SK-N-SH (cell line): ENCODE measurements around the gene AUP1. TPM values are rescaled to one million over a fixed set of nuclear protein-coding genes. Genes with fewer than 3 reads are reported as not detected.
"Not testable (repeated sequence)": the region's sequence is repeated elsewhere in the genome, so short reads cannot be mapped to it uniquely, and the experiment has no call there.

Source experiments
- CTCF ChIA-PET: fragments of 300-600, 350-600 bp; formaldehyde crosslinking; extraction: SDS; loops from one replicate; lab custom pipeline; 2021; lab: Yijun Ruan, JAX
- POLR2A ChIA-PET: fragments of 350-600 bp; sonication (Branson Sonifier 250); formaldehyde crosslinking; extraction: SDS; loops from one replicate; lab custom pipeline; 2020; ENCODE audit warnings: antibody characterized with exemption, inconsistent platforms; lab: Yijun Ruan, JAX
- DNase-seq: peaks from one replicate; pipeline ENCODE4 v3.0.0; 2012
- H2AFZ ChIP-seq: fragments of 200-600 bp; sonication (generic); 2 replicates; pipeline ENCODE4 v1.8.1; 2016; ENCODE audit warnings: antibody characterized with exemption, mild to moderate bottlenecking, low read depth
- H3F3A ChIP-seq: fragments of 200-600 bp; sonication (generic); replicated peaks from 2 replicates; pipeline ENCODE3; 2016; ENCODE audit warnings: antibody characterized with exemption, mild to moderate bottlenecking; ENCODE audit not compliant: insufficient read depth
- H3K27ac ChIP-seq, 2 experiments: fragments of 200-500 bp in 1 of 2; fragments of 200-600 bp in 1 of 2; sonication (Bioruptor generic) in 1 of 2; sonication (generic), shearing (Covaris generic) in 1 of 2; 2 replicates each; pipeline versions ENCODE4 v1.5.1 to v1.6.1; 2014 to 2016; ENCODE audit warnings: low read depth in 2 of 2, inconsistent platforms in 1 of 2, low read length in 1 of 2, mild to moderate bottlenecking in 1 of 2, mixed read lengths in 1 of 2
- H3K27me3 ChIP-seq: fragments of 200-600 bp; sonication (generic), shearing (Covaris generic); 2 replicates; pipeline ENCODE4 v1.6.1; 2016; ENCODE audit warnings: mixed run types; ENCODE audit not compliant: insufficient read depth
- H3K36me3 ChIP-seq, 2 experiments: fragments of 200-500 bp in 1 of 2; fragments of 200-600 bp in 1 of 2; sonication (Bioruptor generic) in 1 of 2; sonication (generic) in 1 of 2; replicated peaks in 1 of 2; 2 replicates each; pipeline versions ENCODE3 to v1.5.1; 2014 to 2016; ENCODE audit warnings: low read length in 1 of 2, mild to moderate bottlenecking in 1 of 2; ENCODE audit not compliant: insufficient read depth in 2 of 2, control insufficient read depth in 1 of 2
- H3K4me1 ChIP-seq, 2 experiments: fragments of 200-500 bp in 1 of 2; fragments of 200-600 bp in 1 of 2; sonication (Bioruptor generic) in 1 of 2; sonication (generic), shearing (Covaris generic) in 1 of 2; 2 replicates each; pipeline versions ENCODE4 v1.5.1 to v1.6.1; 2014 to 2016; ENCODE audit warnings: low read depth in 1 of 2, low read length in 1 of 2, mixed run types in 1 of 2; ENCODE audit not compliant: insufficient read depth in 2 of 2, control insufficient read depth in 1 of 2
- H3K4me2 ChIP-seq: fragments of 200-600 bp; sonication (generic), shearing (Covaris generic); 2 replicates; pipeline ENCODE4 v1.6.1; 2017; ENCODE audit warnings: mixed run types
- H3K4me3 ChIP-seq, 2 experiments: fragments of 200-500 bp in 1 of 2; fragments of 200-600 bp in 1 of 2; sonication (Bioruptor generic) in 1 of 2; sonication (generic), shearing (Covaris generic) in 1 of 2; 2 replicates each; pipeline versions ENCODE4 v1.5.1 to v1.8.1; 2014 to 2016; ENCODE audit warnings: low read depth in 2 of 2, inconsistent platforms in 1 of 2, low read length in 1 of 2, mild to moderate bottlenecking in 1 of 2, mixed read lengths in 1 of 2, moderate library complexity in 1 of 2
- H3K79me2 ChIP-seq: fragments of 200-600 bp; sonication (generic); 2 replicates; pipeline ENCODE4 v1.8.1; 2017; ENCODE audit warnings: mild to moderate bottlenecking; ENCODE audit not compliant: insufficient read depth
- H3K9ac ChIP-seq: fragments of 200-600 bp; sonication (generic); 2 replicates; pipeline ENCODE4 v1.6.1; 2017; ENCODE audit warnings: mixed run types
- H3K9me2 ChIP-seq: fragments of 200-600 bp; sonication (generic); 2 replicates; pipeline ENCODE4 v1.6.1; 2017; ENCODE audit warnings: mixed run types
- H3K9me3 ChIP-seq: fragments of 200-600 bp; sonication (generic); 2 replicates; pipeline ENCODE4 v1.6.1; 2017; ENCODE audit warnings: mixed run types, mild to moderate bottlenecking, moderate library complexity
- H4K20me1 ChIP-seq: fragments of 200-600 bp; sonication (generic); 2 replicates; pipeline ENCODE4 v1.6.1; 2017; ENCODE audit warnings: mild to moderate bottlenecking, mixed run types; ENCODE audit not compliant: insufficient read depth
- CHD2 ChIP-seq: fragments of 150-350 bp; IDR thresholded peaks from 2 replicates; pipeline ENCODE4 v1.6.1; 2018; ENCODE audit warnings: low read length; ENCODE audit not compliant: partially characterized antibody
- CTCF ChIP-seq: fragments of 200-600 bp; sonication (generic); IDR thresholded peaks from 2 replicates; pipeline ENCODE4 v1.6.1; 2017; ENCODE audit warnings: antibody characterized with exemption, mild to moderate bottlenecking, moderate library complexity
- ELF1 ChIP-seq: IDR thresholded peaks from 2 replicates; pipeline ENCODE4 v1.4.0; 2012
- EZH2phosphoT487 ChIP-seq: fragments of 200-600 bp; sonication (generic); IDR thresholded peaks from 2 replicates; pipeline ENCODE4 v1.6.1; 2017; ENCODE audit warnings: low read depth, mixed run types, mild to moderate bottlenecking, antibody characterized with exemption, moderate library complexity, borderline replicate concordance
- FOXJ3 ChIP-seq: sonication (generic); formaldehyde crosslinking; IDR thresholded peaks from 2 replicates; pipeline ENCODE4 v1.5.1; 2020; ENCODE audit warnings: mild to moderate bottlenecking, missing genetic modification reagents
- GABPA ChIP-seq: IDR thresholded peaks from 2 replicates; pipeline ENCODE4 v1.4.0; 2012; ENCODE audit warnings: low read depth, mild to moderate bottlenecking
- MEF2A ChIP-seq: IDR thresholded peaks from 2 replicates; pipeline ENCODE4 v1.4.0; 2012; ENCODE audit warnings: low read depth, borderline replicate concordance
- MXI1 ChIP-seq: IDR thresholded peaks from 2 replicates; pipeline ENCODE4 v1.6.1; 2012; ENCODE audit warnings: mild to moderate bottlenecking, low read depth, low read length, improper control_type of control experiment
- NFIC ChIP-seq: IDR thresholded peaks from 2 replicates; pipeline ENCODE4 v1.4.0; 2012; ENCODE audit warnings: borderline replicate concordance
- NRF1 ChIP-seq: IDR thresholded peaks from 2 replicates; pipeline ENCODE4 v1.6.1; 2012; ENCODE audit warnings: low read depth, mild to moderate bottlenecking, low read length
- PBX3 ChIP-seq: IDR thresholded peaks from 2 replicates; pipeline ENCODE4; 2012
- POLR2AphosphoS5 ChIP-seq: IDR thresholded peaks from 2 replicates; pipeline ENCODE4 v1.6.1; 2012; ENCODE audit warnings: low read depth, low read length
- RCOR1 ChIP-seq: fragments of 150-350 bp; IDR thresholded peaks from 2 replicates; pipeline ENCODE4 v1.6.1; 2017; ENCODE audit warnings: antibody characterized with exemption, low read length
- RFX5 ChIP-seq: IDR thresholded peaks from 2 replicates; pipeline ENCODE4 v1.6.1; 2012; ENCODE audit warnings: mild to moderate bottlenecking, improper control_type of control experiment, low read length
- SIN3A ChIP-seq: IDR thresholded peaks from 2 replicates; pipeline ENCODE4 v1.6.1; 2012; ENCODE audit warnings: low read depth, mild to moderate bottlenecking, low read length, moderate library complexity, borderline replicate concordance
- SMC3 ChIP-seq: IDR thresholded peaks from 2 replicates; pipeline ENCODE4 v1.6.1; 2012; ENCODE audit warnings: low read depth, low read length, improper control_type of control experiment
- WGBS: methylation state at CpG from one replicate; pipeline ENCODE4 v1.1.6; 2017; ENCODE audit warnings: low lambda C conversion rate; 5-methylcytosine and 5-hydroxymethylcytosine counted together
- polyA plus RNA-seq, 3 experiments: library from polyadenylated mRNA; depleted of rRNA; stranded (reverse); fragments of >200 nt; gene quantifications; 2 replicates each; pipeline ENCODE4 v1.2.3, GENCODE V29; 2012

Gene AUP1
- polyA plus RNA-seq, 1 of the 3 experiments (the other 2 are of a cell fraction), result 118 TPM

GRCh38 chr2:74562126-74562775 lies 32.7 kb upstream of the AUP1 start:
- peaks cover 0 to 5% of the 10 kb centered on the region in 2 experiments for H3K36me3 ChIP-seq
- no peaks in the 10 kb centered on the region for H4K20me1 ChIP-seq
- DNase-seq, result no peak
- no peaks in the 10 kb centered on the region for H3K27me3 ChIP-seq
- peaks cover 29% of the 10 kb centered on the region for H3F3A ChIP-seq
- no peak overlapping the region for H3K27ac ChIP-seq
- peak overlapping the region; percentile 62; the same call in 1 of the 2 replicates for H2AFZ ChIP-seq
- no peak overlapping the region for H3K4me3 ChIP-seq
- POLR2A ChIA-PET, result no interaction called here
- H3K4me1 ChIP-seq, result peaks cover 4 to 11% of the 10 kb centered on the region in 2 experiments; a peak in 3 of 4 replicates
- 78% methylated on average over 7 of the region's 7 CpGs for WGBS
- CTCF ChIA-PET, result no interaction called here
- no peaks in the 10 kb centered on the region for H3K9me3 ChIP-seq
- peak overlapping the region; percentile 44; the same call in 1 of the 2 replicates for H3K4me2 ChIP-seq
- no peaks in the 10 kb centered on the region for H3K9me2 ChIP-seq
- no peak for TF ChIP-seq CTCF
- TF ChIP-seq PBX3, result no peak
- no peak for TF ChIP-seq POLR2AphosphoS5
- TF ChIP-seq RCOR1, result no peak
- 0 out of 2 replicates have a peak, but pooled peaks have one; percentile 12 for TF ChIP-seq GABPA
- H3K79me2 ChIP-seq, result no peaks in the 10 kb centered on the region
- H3K9ac ChIP-seq, result no peak overlapping the region

GRCh38 chr2:74561022-74561421 lies 31.5 kb upstream of the AUP1 start:
- H3K27me3 ChIP-seq, H3K79me2 ChIP-seq, H3K9me2 ChIP-seq, H2AFZ ChIP-seq, H3K9me3 ChIP-seq, H3K27ac ChIP-seq, DNase-seq, H3K4me3 ChIP-seq, H3K4me2 ChIP-seq, H4K20me1 ChIP-seq, POLR2A ChIA-PET, H3K9ac ChIP-seq, H3K4me1 ChIP-seq: not testable (repeated sequence)
- CTCF ChIA-PET, result interaction anchor here (3.2 kb wide), 1 partner anchor 28 kb away, joined by 15 read pairs; no protein-coding TSS in a partner anchor
- Histone ChIP-seq H3F3A (peaks cover 18% of the 10 kb centered on the region), H3K36me3 (peaks cover 10 to 17% of the 10 kb centered on the region in 2 experiments)
- WGBS, result 100% methylated on average over 1 of the region's 1 CpG

GRCh38 chr2:74560591-74560990 lies 31.1 kb upstream of the AUP1 start:
- POLR2A ChIA-PET, result no interaction called here
- TF ChIP-seq RFX5 (no peak), SIN3A (no peak), EZH2phosphoT487 (no peak), ELF1 (no peak), POLR2AphosphoS5 (no peak), MXI1 (no peak), RCOR1 (no peak), FOXJ3 (CRISPR knock-in tag) (no peak), NFIC (no peak), MEF2A (no peak), CHD2 (no peak), SMC3 (no peak), NRF1 (no peak)

More at GRCh38 chr2:74560591-74560990, 31.1 kb upstream of the AUP1 start:
- peaks cover 14% of the 10 kb centered on the region for H3F3A ChIP-seq
- H3K9me2 ChIP-seq, result no peaks in the 10 kb centered on the region
- no peaks in the 10 kb centered on the region for H3K27me3 ChIP-seq
- no peaks in the 10 kb centered on the region for H3K9me3 ChIP-seq
- no peak for DNase-seq
- no peak overlapping the region for H3K9ac ChIP-seq
- H3K79me2 ChIP-seq, result peaks cover 10% of the 10 kb centered on the region
- no peak overlapping the region for H3K4me2 ChIP-seq
- WGBS, result 78% methylated on average over 6 of the region's 6 CpGs
- H2AFZ ChIP-seq, result no peak overlapping the region
- peaks cover 4 to 9% of the 10 kb centered on the region in 2 experiments; a peak in 2 of 4 replicates for H3K4me1 ChIP-seq
- H3K27ac ChIP-seq, result no peak overlapping the region
- peaks cover 10 to 17% of the 10 kb centered on the region in 2 experiments for H3K36me3 ChIP-seq
- H3K4me3 ChIP-seq, result no peak overlapping the region
- CTCF ChIA-PET, result interaction anchor here (3.2 kb wide), 1 partner anchor 28 kb away, joined by 15 read pairs; no protein-coding TSS in a partner anchor
- H4K20me1 ChIP-seq, result no peaks in the 10 kb centered on the region
